ENCODE measurements around the gene SFMBT2. TPM values are rescaled to one million over a fixed set of nuclear protein-coding genes. Genes with fewer than 3 reads are reported as not detected.

SFMBT2 gene
- total RNA-seq, 1 donor from 2014 or later = 17.8 TPM

DNA sequence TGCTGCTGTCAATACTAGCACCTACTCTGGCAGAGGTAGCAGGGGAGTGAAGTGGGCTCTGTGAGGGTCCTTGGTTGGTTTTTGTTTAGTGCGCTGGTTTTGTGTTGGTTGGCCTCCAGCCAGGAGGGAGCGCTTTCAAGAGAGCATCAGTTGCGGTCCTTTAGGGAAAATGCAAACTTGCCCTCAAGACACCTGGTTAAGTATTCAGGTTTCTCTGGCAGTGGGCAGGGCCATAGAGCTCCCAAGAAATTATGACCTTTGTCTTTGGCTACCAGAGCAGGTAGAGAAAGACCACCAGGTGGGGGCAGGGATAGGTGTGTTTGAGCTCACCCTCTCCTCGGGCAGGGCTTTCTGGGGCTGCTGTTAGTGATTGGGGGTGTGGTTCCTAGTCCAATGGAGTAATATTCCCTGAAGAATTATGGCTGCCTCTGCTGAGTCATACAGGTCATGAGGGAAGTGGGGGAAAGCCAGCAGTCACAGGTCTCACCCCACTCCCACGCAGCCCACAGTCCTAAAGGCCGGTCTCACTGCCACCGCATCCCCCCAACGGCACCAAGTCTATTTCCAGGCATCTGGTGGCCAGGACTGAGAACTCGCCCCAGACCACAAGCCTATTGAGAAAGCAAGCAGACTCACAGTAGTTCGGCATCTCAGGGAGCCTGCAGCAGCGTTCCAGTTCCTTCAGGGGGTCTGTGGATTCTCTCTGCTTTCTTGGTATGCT is 280.5 kb downstream of the SFMBT2 start:
- no peak for DNase-seq

DNA sequence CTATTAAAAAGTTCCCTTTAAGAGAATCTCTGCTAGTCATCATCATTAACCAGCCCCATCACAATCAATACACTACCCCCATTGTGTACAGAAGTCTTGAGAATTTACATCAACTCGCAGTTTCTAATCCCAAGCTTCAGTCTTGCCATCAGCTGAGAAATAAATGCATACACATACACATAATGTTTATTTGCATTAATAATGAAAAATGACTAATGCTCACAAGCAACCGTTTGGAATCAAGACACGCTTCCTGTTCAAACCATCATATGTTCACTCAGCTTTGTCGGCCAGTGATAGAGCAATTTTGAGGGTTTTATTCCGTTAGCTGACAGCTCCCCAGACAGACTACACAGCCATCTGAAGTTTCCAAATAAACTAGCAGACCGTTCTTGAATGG is 287.1 kb downstream of the SFMBT2 start:
- DNase-seq = no peak

DNA sequence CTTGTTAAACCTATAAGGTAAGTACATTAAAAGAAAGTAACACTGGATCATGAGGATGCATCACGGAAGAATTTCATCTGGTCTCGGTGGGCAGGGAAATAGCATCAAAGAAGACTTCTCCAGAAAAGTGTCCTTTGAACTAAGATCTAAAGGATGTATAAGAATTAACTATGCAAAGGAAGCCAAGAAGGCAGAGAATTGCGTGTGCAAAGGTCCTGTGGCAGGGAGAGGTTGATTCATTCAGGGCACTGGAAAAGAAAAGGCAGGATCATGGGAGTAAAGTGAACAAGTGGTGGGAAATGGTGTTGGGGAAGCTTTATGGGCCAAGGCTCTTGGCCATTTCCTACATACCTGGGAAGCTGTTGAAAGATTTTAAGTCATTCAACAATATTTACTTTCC is 288.3 kb downstream of the SFMBT2 start:
- DNase-seq = no peak

DNA sequence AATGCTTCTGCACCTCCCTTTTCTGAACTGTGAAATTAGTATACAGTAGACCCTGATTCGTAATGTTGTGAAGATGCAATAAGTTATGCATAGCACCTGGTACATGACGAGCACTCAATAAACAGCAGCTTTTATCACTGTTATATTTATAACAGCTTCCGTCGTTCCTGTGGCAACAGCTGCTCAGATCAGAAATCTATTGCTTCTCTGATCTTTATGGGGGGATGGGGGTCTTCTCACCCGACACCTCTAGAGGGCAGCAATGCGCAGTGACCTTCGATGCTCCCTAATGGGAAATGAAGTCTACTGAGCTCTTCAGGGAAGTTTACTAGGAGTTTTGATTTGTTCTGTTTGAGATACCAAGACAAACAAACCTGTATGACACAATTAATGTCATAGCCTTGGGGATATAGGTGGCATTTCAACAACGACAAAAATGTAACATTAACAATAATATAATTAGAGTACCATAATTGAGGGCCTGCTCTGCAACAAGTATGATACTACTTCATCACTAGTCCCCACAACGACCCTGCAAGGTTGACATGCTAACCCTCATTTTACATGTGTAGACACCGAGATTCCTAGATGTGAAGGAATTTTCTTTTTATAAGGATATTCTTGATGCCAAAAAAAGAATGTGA is 289.6 kb downstream of the SFMBT2 start:
- DNase-seq = no peak

DNA sequence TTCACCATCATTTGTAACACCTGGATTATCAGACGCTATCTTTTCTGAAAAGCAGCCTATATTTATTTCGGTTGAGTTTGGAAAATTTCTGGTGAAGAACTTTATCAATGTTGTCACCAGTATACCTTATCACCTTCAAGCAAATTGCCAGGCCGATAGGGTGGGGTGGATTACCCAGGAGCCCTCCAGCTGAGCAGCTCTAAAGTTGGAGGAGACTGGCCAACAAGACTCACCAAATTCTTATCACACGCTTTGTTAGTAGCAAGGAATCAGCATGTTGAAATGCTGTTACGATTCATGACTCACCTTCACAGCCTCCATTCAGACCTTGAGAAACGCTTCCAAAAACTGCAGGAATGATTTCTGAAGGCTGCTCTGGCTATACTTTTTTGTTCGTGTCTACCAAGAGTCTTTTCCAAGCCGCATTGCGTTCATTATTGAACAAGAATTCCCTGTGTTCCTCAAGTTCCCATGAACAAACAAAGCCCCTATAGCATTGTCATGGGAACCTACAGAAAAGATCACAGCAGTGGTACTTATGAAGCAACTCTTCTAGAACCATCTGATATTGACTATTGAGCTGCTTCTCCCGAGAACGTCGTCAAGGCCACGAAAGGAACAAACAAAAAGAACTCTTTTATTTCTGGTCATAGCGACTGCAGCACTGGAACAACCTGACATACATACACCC is 291.4 kb downstream of the SFMBT2 start:
- DNase-seq = no peak

DNA sequence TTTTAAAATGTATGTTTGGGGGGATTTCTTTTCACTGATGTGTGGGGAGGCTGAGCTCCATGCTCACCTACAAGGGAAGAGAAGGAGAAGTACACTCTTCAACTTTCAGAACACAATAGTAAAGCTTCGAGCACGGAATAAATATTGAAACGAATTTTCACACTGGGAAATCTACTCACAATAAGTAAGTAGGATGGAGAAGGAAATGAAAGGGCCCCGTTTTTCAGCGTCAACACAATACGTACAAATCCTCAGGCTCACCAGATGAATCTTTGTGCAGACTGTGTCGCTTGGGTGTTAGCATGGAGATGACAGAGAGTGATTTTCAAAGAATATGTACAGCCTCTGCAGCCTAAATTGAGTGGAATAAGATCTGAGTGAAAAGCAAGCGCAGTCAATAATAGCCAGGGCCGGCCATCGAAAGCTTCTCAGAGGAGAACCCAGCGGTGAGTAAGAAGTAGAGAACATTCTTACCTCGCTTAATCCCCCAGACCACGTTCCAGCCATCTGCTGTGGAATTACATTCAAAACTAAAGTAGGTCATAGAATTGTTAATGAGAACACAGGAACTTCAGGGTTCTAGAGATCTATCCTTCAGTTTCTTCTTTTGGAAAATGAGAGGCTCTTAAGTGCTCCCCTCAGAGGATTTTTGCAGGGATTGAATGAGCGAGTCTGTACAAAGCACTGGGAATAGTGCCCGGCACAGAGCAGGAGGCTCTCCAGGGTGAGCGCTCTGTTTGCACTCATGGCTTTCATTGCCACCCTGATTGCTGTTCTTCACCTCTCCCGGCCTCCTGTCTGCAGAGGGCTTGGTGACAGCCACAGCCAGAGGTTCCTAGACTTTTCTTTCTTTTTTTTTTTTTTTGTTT is 292.8 kb downstream of the SFMBT2 start:
- peak; percentile 14 for DNase-seq

DNA sequence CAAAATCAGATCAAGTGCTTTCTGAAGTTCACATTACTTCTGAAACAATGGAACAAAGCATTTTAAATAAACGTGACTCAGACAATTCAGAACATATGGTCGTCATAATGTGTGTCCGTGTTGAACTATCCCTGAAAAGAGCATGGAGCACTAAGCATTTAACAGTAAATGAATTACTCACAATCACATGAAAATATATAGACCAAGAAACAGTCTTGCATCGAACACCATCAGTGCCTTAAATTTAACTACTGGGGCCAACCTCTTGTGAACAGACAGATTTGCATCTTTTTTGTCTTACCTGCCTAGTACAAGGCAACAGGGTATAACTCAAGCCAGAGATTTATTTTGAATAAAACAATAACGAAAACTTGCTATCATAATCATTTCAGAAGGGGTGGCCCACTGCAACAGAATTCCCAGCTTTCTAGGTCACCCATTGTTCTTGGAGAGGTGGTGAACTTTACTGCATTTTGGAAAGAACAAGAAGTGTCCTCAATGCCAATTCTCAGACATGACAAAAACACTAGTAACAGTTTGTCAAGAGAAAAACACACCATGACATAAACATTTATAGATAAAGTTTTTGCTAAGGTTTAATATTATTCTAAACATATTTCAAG is 293.5 kb downstream of the SFMBT2 start:
- DNase-seq = no peak

DNA sequence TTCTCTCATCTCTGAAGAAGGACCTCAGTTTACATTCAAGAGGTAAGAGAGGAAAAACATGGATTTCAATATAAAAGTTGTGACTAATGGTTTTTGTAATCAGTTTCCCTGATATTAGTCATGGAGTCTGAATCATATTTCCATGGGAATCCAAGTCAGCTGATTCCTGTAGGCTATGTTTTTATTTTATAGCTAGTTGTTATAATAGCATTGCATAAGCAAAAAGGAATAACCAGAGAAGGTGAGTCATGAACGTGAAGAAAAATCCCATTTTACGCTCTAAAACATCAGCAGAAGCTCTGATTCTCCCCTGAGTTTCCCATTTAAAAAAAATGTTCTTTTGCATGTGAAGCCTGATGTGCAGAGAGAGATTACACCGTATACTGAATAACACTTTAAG is 299.3 kb downstream of the SFMBT2 start:
- no peak for DNase-seq

DNA sequence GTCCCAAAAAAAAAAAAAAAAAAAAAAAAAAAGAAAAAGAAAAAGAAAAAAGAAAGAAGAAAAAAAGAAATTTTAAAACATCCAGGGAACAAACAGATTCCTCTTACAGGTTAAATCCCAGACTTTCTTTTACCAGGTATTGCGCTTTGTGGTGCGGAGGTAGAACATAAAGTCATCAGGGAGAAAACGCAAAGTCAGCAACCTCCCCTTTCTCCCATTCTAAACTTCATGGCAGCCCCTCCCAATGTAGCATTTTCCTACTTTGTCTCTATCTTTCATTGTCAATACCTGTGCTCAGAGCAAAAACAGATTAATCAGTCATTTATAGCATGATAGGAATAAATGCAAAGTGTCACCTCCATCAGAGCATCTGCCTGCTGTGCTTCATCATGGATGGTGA is 299.7 kb downstream of the SFMBT2 start:
- no peak for DNase-seq

Small RNA genes within 50 kb of the gene (small RNA-seq; reads per million reads assigned to genes)
- gene AL590095.2 (not detected), gene COX6CP17 (not detected)

All from occipital lobe (tissue), 3 donors.